Astrocyte (in vitro differentiated cells and primary cell): ENCODE measurements around the gene ZC3H12C. TPM values are rescaled to one million over a fixed set of nuclear protein-coding genes. Genes with fewer than 3 reads are reported as not detected.

Source experiments
- DNase-seq: peaks from one replicate; pipeline ENCODE4 v3.0.0-alpha.2; 2010; ENCODE audit warnings: low read depth
- FAIRE-seq: peaks from 2 replicates; lab custom pipeline; 2011; peaks lifted over from hg19 to GRCh38; lab: Jason Lieb, UNC
- H2AFZ ChIP-seq: 2 replicates; pipeline ENCODE4 v1.6.0; 2012; ENCODE audit warnings: low read depth, low read length, inconsistent platforms
- H3K27ac ChIP-seq: 2 replicates; pipeline ENCODE4 v1.5.1; 2011; ENCODE audit warnings: low read depth, low read length, inconsistent platforms
- H3K27me3 ChIP-seq: 2 replicates; pipeline ENCODE4 v1.6.0; 2011; ENCODE audit warnings: low read length, inconsistent platforms; ENCODE audit not compliant: insufficient read depth
- H3K36me3 ChIP-seq: 2 replicates; pipeline ENCODE4 v1.5.1; 2011; ENCODE audit warnings: low read length, inconsistent platforms; ENCODE audit not compliant: insufficient read depth
- H3K4me1 ChIP-seq: 2 replicates; pipeline ENCODE4 v1.5.1; 2011; ENCODE audit warnings: low read length, inconsistent platforms; ENCODE audit not compliant: insufficient read depth
- H3K4me2 ChIP-seq: 2 replicates; pipeline ENCODE4 v1.6.0; 2012; ENCODE audit warnings: low read length, inconsistent platforms
- H3K4me3 ChIP-seq: 2 replicates; pipeline ENCODE4 v1.5.1; 2011; ENCODE audit warnings: low read depth, mild to moderate bottlenecking, low read length, inconsistent platforms; ENCODE audit not compliant: insufficient read depth
- H3K79me2 ChIP-seq: 2 replicates; pipeline ENCODE4 v1.6.0; 2012; ENCODE audit warnings: mild to moderate bottlenecking, low read length, inconsistent platforms; ENCODE audit not compliant: insufficient read depth
- H3K9ac ChIP-seq: 2 replicates; pipeline ENCODE4 v1.6.0; 2012; ENCODE audit warnings: mild to moderate bottlenecking, low read length, inconsistent platforms
- H3K9me3 ChIP-seq: 2 replicates; pipeline ENCODE4 v1.5.1; 2012; ENCODE audit warnings: low read depth, mild to moderate bottlenecking, low read length, inconsistent platforms; ENCODE audit not compliant: insufficient read depth
- H4K20me1 ChIP-seq: 2 replicates; pipeline ENCODE4 v1.6.0; 2012; ENCODE audit warnings: low read length, inconsistent platforms; ENCODE audit not compliant: insufficient read depth
- H3K27ac Mint-ChIP-seq: one replicate; pipeline ENCODE4 v1.8.0; 2021; ENCODE audit warnings: mild to moderate bottlenecking, mixed read lengths; ENCODE audit not compliant: unreplicated experiment
- H3K27me3 Mint-ChIP-seq: one replicate; pipeline ENCODE4 v1.8.0; 2021; ENCODE audit warnings: low read depth, mixed read lengths; ENCODE audit not compliant: unreplicated experiment
- H3K36me3 Mint-ChIP-seq: one replicate; pipeline ENCODE4 v1.8.0; 2021; ENCODE audit warnings: low read depth, mixed read lengths; ENCODE audit not compliant: unreplicated experiment
- H3K4me1 Mint-ChIP-seq: one replicate; pipeline ENCODE4 v1.8.0; 2021; ENCODE audit warnings: low read depth, mixed read lengths; ENCODE audit not compliant: unreplicated experiment
- H3K4me3 Mint-ChIP-seq: one replicate; pipeline ENCODE4 v1.8.0; 2021; ENCODE audit warnings: mild to moderate bottlenecking, moderate library complexity, mixed read lengths; ENCODE audit not compliant: unreplicated experiment
- H3K9me3 Mint-ChIP-seq: one replicate; pipeline ENCODE4 v1.8.0; 2021; ENCODE audit warnings: mild to moderate bottlenecking, mixed read lengths; ENCODE audit not compliant: unreplicated experiment
- CTCF ChIP-seq: IDR thresholded peaks from 2 replicates; pipeline ENCODE4 v1.5.1; 2011; ENCODE audit warnings: low read depth, mild to moderate bottlenecking, inconsistent platforms, low read length, moderate library complexity; ENCODE audit not compliant: insufficient read depth
- EZH2 ChIP-seq: IDR thresholded peaks from 2 replicates; pipeline ENCODE4 v1.6.1; 2012; ENCODE audit warnings: mild to moderate bottlenecking, low read length, inconsistent platforms; ENCODE audit not compliant: insufficient read depth
- total RNA-seq: library from RNA; stranded (reverse); gene quantifications from 2 replicates; pipeline ENCODE4 v1.2.1, GENCODE V29; 2021

Gene ZC3H12C
- total RNA-seq, 1 donor from 2014 or later: 12.0 TPM

DNA sequence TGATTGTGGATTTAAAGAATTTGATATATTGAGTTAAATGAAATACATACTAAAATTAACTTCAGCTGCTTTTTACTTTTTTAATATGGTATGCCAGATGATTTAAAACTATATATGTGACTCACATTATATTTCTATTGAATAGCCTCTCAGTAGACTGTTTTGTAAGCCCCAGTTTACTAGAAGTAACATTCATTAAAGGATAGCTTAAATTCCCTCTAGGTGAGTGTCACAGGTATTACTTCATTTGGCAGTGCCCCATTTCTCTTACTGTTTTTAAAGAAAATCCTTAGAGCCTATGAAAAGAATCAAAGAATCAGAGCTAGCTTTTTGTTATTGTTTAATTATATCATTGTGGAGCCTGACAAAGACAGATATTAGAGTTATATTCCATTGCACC is 48.6 kb downstream of the ZC3H12C start:
- Mint-ChIP-seq H3K36me3 (no peaks in the 10 kb centered on the region), H3K27ac (no peak overlapping the region), H3K4me1 (no peaks in the 10 kb centered on the region), H3K4me3 (no peak overlapping the region), H3K27me3 (no peaks in the 10 kb centered on the region), H3K9me3 (no peaks in the 10 kb centered on the region)
- Histone ChIP-seq H3K4me1 (no peaks in the 10 kb centered on the region), H3K4me2 (no peak overlapping the region), H3K27me3 (no peaks in the 10 kb centered on the region), H3K36me3 (no peaks in the 10 kb centered on the region), H3K9ac (no peak overlapping the region), H3K9me3 (no peaks in the 10 kb centered on the region), H3K4me3 (no peak overlapping the region), H4K20me1 (no peaks in the 10 kb centered on the region), H3K79me2 (peaks cover under 1% of the 10 kb centered on the region), H3K27ac (no peak overlapping the region), H2AFZ (no peak overlapping the region)
- FAIRE-seq (no peak), DNase-seq (no peak)
- TF ChIP-seq CTCF (no peak), EZH2 (no peak)

GRCh38 chr11:110147962-110148709 is 54.9 kb downstream of the ZC3H12C start:
- Histone ChIP-seq H3K4me1 (peaks cover 23% of the 10 kb centered on the region), H3K27me3 (no peaks in the 10 kb centered on the region), H3K36me3 (no peaks in the 10 kb centered on the region), H3K4me2 (peak overlapping the region; percentile 66), H3K79me2 (peaks cover 13% of the 10 kb centered on the region), H3K9ac (peak overlapping the region; percentile 65), H3K4me3 (no peak overlapping the region), H4K20me1 (no peaks in the 10 kb centered on the region), H2AFZ (no peak overlapping the region), H3K27ac (peak overlapping the region; percentile 77), H3K9me3 (no peaks in the 10 kb centered on the region)
- Mint-ChIP-seq H3K9me3 (no peaks in the 10 kb centered on the region), H3K4me3 (no peak overlapping the region), H3K4me1 (peaks cover 21% of the 10 kb centered on the region), H3K27me3 (no peaks in the 10 kb centered on the region), H3K27ac (peak overlapping the region; percentile 84), H3K36me3 (no peaks in the 10 kb centered on the region)
- DNase-seq: peak; percentile 94
- TF ChIP-seq CTCF: no peak
- no peak for TF ChIP-seq EZH2
- peak; percentile 26 for FAIRE-seq
